Parathyroid adenoma (tissue), 2 donors: ENCODE data around the gene TAF10.
A peak's percentile ranks its signal among the peaks of the same experiment; 100 is the strongest.

ENCODE experiments used
- H2AFZ ChIP-seq: fragments of 300-600 bp; sonication (generic); one replicate; pipeline ENCODE4 v1.7.0; 2017; ENCODE audit warnings: antibody characterized with exemption, mild to moderate bottlenecking
- H3K27ac ChIP-seq: fragments of 300-600 bp; sonication (generic); one replicate; pipeline ENCODE4 v1.7.0; 2017
- H3K27me3 ChIP-seq: fragments of 300-600 bp; sonication (generic); one replicate; pipeline ENCODE4 v1.7.0; 2017; ENCODE audit warnings: low read length; ENCODE audit not compliant: control insufficient read depth, insufficient read depth
- H3K36me3 ChIP-seq: fragments of 300-600 bp; sonication (generic); one replicate; pipeline ENCODE4 v1.7.0; 2017; ENCODE audit warnings: low read length; ENCODE audit not compliant: control insufficient read depth, insufficient read depth
- H3K4me1 ChIP-seq: fragments of 300-600 bp; sonication (generic); one replicate; pipeline ENCODE4 v1.7.0; 2017; ENCODE audit warnings: control low read depth
- H3K4me2 ChIP-seq: fragments of 300-600 bp; sonication (generic); one replicate; pipeline ENCODE4 v1.7.0; 2017; ENCODE audit warnings: low read length
- H3K4me3 ChIP-seq: fragments of 300-600 bp; sonication (generic); one replicate; pipeline ENCODE4 v1.7.0; 2017; ENCODE audit warnings: low read depth, low read length
- H3K79me2 ChIP-seq: fragments of 300-600 bp; sonication (generic); one replicate; pipeline ENCODE4 v1.7.0; 2017; ENCODE audit warnings: control low read depth
- H3K9ac ChIP-seq: fragments of 300-600 bp; sonication (generic); one replicate; pipeline ENCODE4 v1.7.0; 2017; ENCODE audit warnings: mild to moderate bottlenecking
- H3K9me3 ChIP-seq: fragments of 300-600 bp; sonication (generic); one replicate; pipeline ENCODE4 v1.7.0; 2017; ENCODE audit warnings: low read length; ENCODE audit not compliant: control insufficient read depth
- CTCF ChIP-seq: fragments of 300-600 bp; sonication (generic); IDR thresholded peaks from one replicate; pipeline ENCODE4 v1.7.0; 2017; ENCODE audit warnings: antibody characterized with exemption, mild to moderate bottlenecking
- donor health status: primary hyperparathyroidism.

Gene TAF10

DNA sequence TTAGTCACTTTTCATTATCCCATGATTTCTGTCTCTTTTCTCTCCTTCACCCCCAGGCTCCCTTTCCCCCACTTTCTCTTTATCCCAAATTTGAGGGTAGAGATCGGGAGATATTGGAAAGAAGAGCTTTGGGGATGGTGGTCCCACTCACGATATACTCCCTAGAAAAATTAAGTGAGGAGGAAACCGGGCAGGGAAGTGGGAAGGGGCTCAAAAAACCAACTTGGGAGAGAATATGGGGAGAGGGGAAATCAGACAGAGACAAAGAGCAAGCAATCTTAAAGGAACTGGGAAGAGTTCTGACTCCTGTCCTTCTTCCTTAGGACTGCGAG, 44.5 kb upstream of the TAF10 start:
- Histone ChIP-seq H3K4me3 (no peak overlapping the region), H3K27ac (no peak overlapping the region), H3K4me1 (no peaks in the 10 kb centered on the region), H3K36me3 (no peaks in the 10 kb centered on the region), H2AFZ (no peak overlapping the region), H3K27me3 (no peaks in the 10 kb centered on the region), H3K9me3 (no peaks in the 10 kb centered on the region), H3K9ac (no peak overlapping the region), H3K4me2 (no peak overlapping the region), H3K79me2 (no peaks in the 10 kb centered on the region)
- no peak for TF ChIP-seq CTCF

GRCh38 chr11:6655790-6656583, 44.0 kb upstream of the TAF10 start, which contains the start of gene DCHS1:
TSS of gene DCHS1 (minus strand) at chr11:6655809. CDS start at chr11:6641613, 14,196 bp downstream.
- no peaks in the 10 kb centered on the region for H3K4me1 ChIP-seq
- no peaks in the 10 kb centered on the region for H3K36me3 ChIP-seq
- no peaks in the 10 kb centered on the region for H3K9me3 ChIP-seq
- H3K4me2 ChIP-seq, result no peak within 1 kb of the TSS
- no peak within 1 kb of the TSS for H3K9ac ChIP-seq
- TF ChIP-seq CTCF, result no peak
- H3K79me2 ChIP-seq, result no peaks in the 10 kb centered on the region
- peak within 1 kb of the TSS; percentile 22 for H2AFZ ChIP-seq
- no peaks in the 10 kb centered on the region for H3K27me3 ChIP-seq
- no peak within 1 kb of the TSS for H3K4me3 ChIP-seq
- peak within 1 kb of the TSS; percentile 32 for H3K27ac ChIP-seq

GRCh38 chr11:6655020-6655789, 43.2 kb upstream of the TAF10 start:
- Histone ChIP-seq H3K9ac (no peak overlapping the region), H3K4me1 (no peaks in the 10 kb centered on the region), H3K79me2 (no peaks in the 10 kb centered on the region), H3K4me2 (no peak overlapping the region), H3K27ac (no peak overlapping the region), H3K36me3 (no peaks in the 10 kb centered on the region), H3K9me3 (no peaks in the 10 kb centered on the region), H3K4me3 (no peak overlapping the region), H2AFZ (no peak overlapping the region), H3K27me3 (no peaks in the 10 kb centered on the region)
- TF ChIP-seq CTCF, result no peak

DNA sequence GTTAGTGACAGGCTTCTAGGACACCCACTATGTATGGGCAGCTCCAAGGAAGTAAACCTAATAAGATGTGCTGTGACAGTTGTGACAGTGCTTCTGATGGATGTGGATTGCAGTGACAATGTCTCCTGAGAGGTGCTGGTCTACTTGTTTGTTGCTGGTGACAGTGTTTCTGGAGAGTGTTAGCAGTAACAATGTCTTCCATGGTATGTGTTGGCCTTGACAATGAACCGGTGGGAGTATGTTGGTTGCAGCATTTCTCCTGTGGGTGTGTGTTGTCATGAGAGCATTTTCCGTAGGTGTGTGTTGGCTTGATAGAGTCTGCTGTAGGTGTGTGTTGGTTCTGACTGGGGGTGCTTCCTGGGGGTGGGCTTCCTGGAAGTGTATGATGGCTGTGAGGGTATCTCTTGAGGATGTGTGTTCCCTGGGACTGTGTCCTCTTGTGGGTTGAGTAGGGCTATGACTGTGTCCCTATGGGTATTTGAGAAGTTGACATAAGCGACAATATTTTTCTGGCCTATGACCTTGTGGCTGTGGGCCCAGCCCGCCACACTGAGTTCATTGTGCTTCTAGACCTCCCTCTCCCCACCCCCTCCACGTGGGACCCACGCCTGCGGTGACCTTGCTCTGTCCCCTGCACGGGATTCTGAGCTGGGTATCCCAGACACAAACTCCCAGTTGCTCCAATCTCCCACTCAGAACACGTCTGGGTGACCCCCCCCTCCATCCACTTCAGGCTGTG, 42.4 kb upstream of the TAF10 start:
- H3K27me3 ChIP-seq, result no peaks in the 10 kb centered on the region
- H3K9ac ChIP-seq, result no peak overlapping the region

More for the DNA sequence above, 42.4 kb upstream of the TAF10 start:
- Histone ChIP-seq H3K4me3 (no peak overlapping the region), H3K27ac (no peak overlapping the region), H3K9me3 (no peaks in the 10 kb centered on the region), H3K79me2 (no peaks in the 10 kb centered on the region), H2AFZ (no peak overlapping the region), H3K36me3 (no peaks in the 10 kb centered on the region), H3K4me1 (no peaks in the 10 kb centered on the region), H3K4me2 (no peak overlapping the region)
- no peak for TF ChIP-seq CTCF
